Subcutaneous adipose tissue (tissue), 4 donors: ENCODE measurements around the gene METTL24. TPM values are rescaled to one million over a fixed set of nuclear protein-coding genes. Genes with fewer than 3 reads are reported as not detected.

Source experiments
- CTCF ChIP-seq: fragments of 450-650 bp; IDR thresholded peaks from one replicate; pipeline ENCODE4 v1.5.1; 2016; ENCODE audit warnings: low read depth, mild to moderate bottlenecking, control low read depth, antibody characterized with exemption, moderate library complexity
- total RNA-seq, 4 donors: library from RNA; depleted of rRNA; stranded (reverse); fragments of >200 nt; gene quantifications; one replicate each; pipeline ENCODE4 v1.1.0, GENCODE V29; 2016

Gene METTL24
- total RNA-seq, 4 donors from 2014 or later: 0.68 to 0.88 TPM; not detected in 2

- no peak for TF ChIP-seq CTCF
Observed at GRCh38 chr6:110277100-110277665, 81.0 kb downstream of the METTL24 start.

GRCh38 chr6:110271732-110272022 lies 86.5 kb downstream of the METTL24 start:
- TF ChIP-seq CTCF: no peak

- no peak for TF ChIP-seq CTCF
Observed at GRCh38 chr6:110270165-110270564, 88.0 kb downstream of the METTL24 start.

- no peak for TF ChIP-seq CTCF
Observed at GRCh38 chr6:110269623-110270022, 88.5 kb downstream of the METTL24 start.

GRCh38 chr6:110266996-110267395 lies 91.2 kb downstream of the METTL24 start:
- TF ChIP-seq CTCF: no peak

- no peak for TF ChIP-seq CTCF
Observed at GRCh38 chr6:110265273-110265672, 92.9 kb downstream of the METTL24 start.

- no peak for TF ChIP-seq CTCF
Observed at GRCh38 chr6:110256366-110256765, 101.8 kb downstream of the METTL24 start.
